Activated B cell treated with CpG ODN at 0.5 μM for 24 hours (primary cell): ENCODE data around the gene ARMC3. TPM values are rescaled to one million over a fixed set of nuclear protein-coding genes. Genes with fewer than 3 reads are reported as not detected.

ENCODE experiments used
- ATAC-seq: fragments of 200-7000 bp; cut with Tn5 transposase; one replicate; pipeline ENCODE4 v1.10.0; 2021; ENCODE audit warnings: low read depth, mild to moderate bottlenecking, moderate library complexity
- CTCF ChIA-PET: fragments of 350-600 bp; sonication (Branson Sonifier 250); formaldehyde crosslinking; loops from one replicate; lab custom pipeline; 2021; ENCODE audit warnings: antibody characterized with exemption; lab: Charles Lee
- POLR2A ChIA-PET: fragments of 350-600 bp; sonication (Branson Sonifier 250); formaldehyde crosslinking; loops from one replicate; lab custom pipeline; 2021; ENCODE audit warnings: antibody characterized with exemption; lab: Charles Lee
- DNase-seq: peaks from one replicate; pipeline ENCODE4 v3.0.0; 2022
- H3K27ac Mint-ChIP-seq: one replicate; pipeline ENCODE4 v1.8.0; 2020; ENCODE audit warnings: mixed read lengths
- H3K27me3 Mint-ChIP-seq: one replicate; pipeline ENCODE4 v1.8.0; 2021; ENCODE audit warnings: mixed read lengths
- H3K36me3 Mint-ChIP-seq: one replicate; pipeline ENCODE4 v1.8.0; 2021; ENCODE audit warnings: low read depth, mixed read lengths
- H3K4me1 Mint-ChIP-seq: one replicate; pipeline ENCODE4 v1.8.0; 2021; ENCODE audit warnings: mixed read lengths
- H3K4me3 Mint-ChIP-seq: one replicate; pipeline ENCODE4 v1.8.0; 2020; ENCODE audit warnings: mild to moderate bottlenecking, mixed read lengths
- H3K9me3 Mint-ChIP-seq: one replicate; pipeline ENCODE4 v1.8.0; 2020; ENCODE audit warnings: mixed read lengths
- CTCF ChIP-seq: fragments of 200-600 bp; IDR thresholded peaks from one replicate; pipeline ENCODE4 v1.8.0; 2022; ENCODE audit warnings: antibody characterized with exemption, mild to moderate bottlenecking
- intact Hi-C: fragments of 100-400 bp; cut with micrococcal nuclease; formaldehyde crosslinking; loops from one replicate; pipeline ENCODE4 v1.15.1; 2024
- total RNA-seq: library from RNA; stranded (reverse); gene quantifications from 2 replicates; pipeline ENCODE4 v1.2.3, GENCODE V29; 2022

Gene ARMC3
- total RNA-seq, 1 donor from 2014 or later = not detected

- Mint-ChIP-seq H3K4me1 (peaks cover 8% of the 10 kb centered on the region), H3K9me3 (no peaks in the 10 kb centered on the region), H3K4me3 (no peak overlapping the region), H3K27ac (no peak overlapping the region), H3K36me3 (no peaks in the 10 kb centered on the region), H3K27me3 (peaks cover 17% of the 10 kb centered on the region)
- ChIA-PET POLR2A (no interaction called here), CTCF (interaction anchor here (1.3 to 7.8 kb wide), 8 partner anchors 404 to 998 kb away, joined by 3 to 75 read pairs (median 9); no protein-coding TSS in a partner anchor)
- no peak for DNase-seq
- TF ChIP-seq CTCF = no peak
- no peak for ATAC-seq
- intact Hi-C loops = no loop called here
Measured at GRCh38 chr10:22990443-22990842, 62.6 kb downstream of the ARMC3 start.

- Mint-ChIP-seq H3K9me3 (no peaks in the 10 kb centered on the region), H3K4me1 (peaks cover 7% of the 10 kb centered on the region), H3K27ac (no peak overlapping the region), H3K4me3 (no peak overlapping the region), H3K27me3 (peaks cover 25% of the 10 kb centered on the region), H3K36me3 (no peaks in the 10 kb centered on the region)
- DNase-seq = no peak
- TF ChIP-seq CTCF = no peak
- no peak for ATAC-seq
- CTCF ChIA-PET = interaction anchor here (7.8 kb wide), 1 partner anchor 418 kb away, joined by 75 read pairs; no protein-coding TSS in a partner anchor
- intact Hi-C loops = no loop called here
- POLR2A ChIA-PET = no interaction called here
Measured at GRCh38 chr10:22992075-22992474, 64.2 kb downstream of the ARMC3 start.

- intact Hi-C loops = no loop called here
- POLR2A ChIA-PET = no interaction called here
- TF ChIP-seq CTCF = no peak
- Mint-ChIP-seq H3K27ac (no peak overlapping the region), H3K4me3 (no peak overlapping the region), H3K36me3 (no peaks in the 10 kb centered on the region), H3K4me1 (peaks cover 5% of the 10 kb centered on the region), H3K9me3 (no peaks in the 10 kb centered on the region), H3K27me3 (peaks cover 25% of the 10 kb centered on the region)
- DNase-seq = no peak
- ATAC-seq = no peak
- CTCF ChIA-PET = interaction anchor here (1.5 kb wide), 1 partner anchor 1000 kb away, joined by 3 read pairs; no protein-coding TSS in a partner anchor
Measured at GRCh38 chr10:22992621-22993020, 64.8 kb downstream of the ARMC3 start.

GRCh38 chr10:22993314-22993713 lies 65.5 kb downstream of the ARMC3 start:
- ChIA-PET CTCF (interaction anchor here (1.5 kb wide), 1 partner anchor 1001 kb away, joined by 3 read pairs; no protein-coding TSS in a partner anchor), POLR2A (no interaction called here)
- peaks cover 25% of the 10 kb centered on the region for H3K27me3 Mint-ChIP-seq
- ATAC-seq (no peak), DNase-seq (no peak)
- H3K4me3 Mint-ChIP-seq = no peak overlapping the region
- no peaks in the 10 kb centered on the region for H3K9me3 Mint-ChIP-seq
- no peaks in the 10 kb centered on the region for H3K36me3 Mint-ChIP-seq
- H3K4me1 Mint-ChIP-seq = peaks cover 5% of the 10 kb centered on the region
- H3K27ac Mint-ChIP-seq = no peak overlapping the region
- TF ChIP-seq CTCF = no peak
- intact Hi-C loops = no loop called here

- no peak for TF ChIP-seq CTCF
- ChIA-PET CTCF (interaction anchor here (1.4 kb wide), 1 partner anchor 9 kb away, joined by 3 read pairs; no protein-coding TSS in a partner anchor), POLR2A (no interaction called here)
- no peak for ATAC-seq
- intact Hi-C loops = no loop called here
- Mint-ChIP-seq H3K27ac (no peak overlapping the region), H3K27me3 (peaks cover 30% of the 10 kb centered on the region), H3K4me1 (no peaks in the 10 kb centered on the region), H3K9me3 (no peaks in the 10 kb centered on the region), H3K36me3 (no peaks in the 10 kb centered on the region), H3K4me3 (no peak overlapping the region)
- DNase-seq = no peak
Measured at GRCh38 chr10:22997096-22997495, 69.2 kb downstream of the ARMC3 start.
